Measurements from ENCODE around the gene BLOC1S6.
"Not testable (repeated sequence)": the region's sequence is repeated elsewhere in the genome, so short reads cannot be mapped to it uniquely, and the experiment has no call there.

BLOC1S6 gene

DNA sequence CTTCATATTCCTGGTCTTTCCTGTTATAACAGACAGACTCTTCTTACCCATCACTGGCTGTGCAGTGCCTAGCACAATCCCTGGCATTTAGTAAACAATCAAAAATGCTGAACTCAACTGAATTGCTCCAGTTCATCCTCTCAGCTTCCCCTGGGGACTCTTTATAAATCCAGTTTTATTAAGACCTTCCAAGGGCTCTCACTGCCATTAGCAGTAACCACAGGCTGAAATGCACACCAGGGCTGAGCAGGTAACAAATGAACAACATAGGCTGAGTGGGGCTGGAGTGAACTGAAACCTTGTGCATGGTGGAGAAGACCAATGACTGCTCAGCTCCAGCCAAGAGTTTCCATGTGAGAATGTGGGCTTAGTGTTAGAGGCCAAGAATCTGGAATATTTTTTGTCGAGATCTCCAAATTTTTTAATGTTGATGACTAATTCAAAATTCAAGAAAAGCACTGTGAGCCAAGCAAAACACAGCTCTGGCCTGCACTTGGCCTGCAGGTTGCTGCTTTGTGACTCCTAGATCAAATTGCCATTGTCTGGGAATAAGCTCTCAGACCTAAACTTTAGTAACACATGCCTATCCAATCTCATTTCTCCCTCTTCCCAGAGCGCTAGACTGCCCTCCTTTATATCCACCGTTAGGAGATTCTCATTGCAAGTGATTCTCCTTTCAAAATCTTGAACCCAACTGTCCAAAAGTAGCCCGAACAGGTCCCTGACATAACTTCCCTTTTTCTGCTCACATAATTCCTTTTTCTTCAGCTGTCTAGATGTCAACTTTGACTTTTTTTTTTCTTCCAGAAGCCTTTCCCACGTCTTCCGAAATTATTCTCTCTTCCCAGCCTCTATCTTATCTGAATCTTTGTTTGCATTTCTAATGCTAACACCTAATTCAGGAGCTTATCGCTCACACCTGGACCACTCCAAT, 55.1 kb downstream of the BLOC1S6 start:
- DNase-seq: no peak

DNA sequence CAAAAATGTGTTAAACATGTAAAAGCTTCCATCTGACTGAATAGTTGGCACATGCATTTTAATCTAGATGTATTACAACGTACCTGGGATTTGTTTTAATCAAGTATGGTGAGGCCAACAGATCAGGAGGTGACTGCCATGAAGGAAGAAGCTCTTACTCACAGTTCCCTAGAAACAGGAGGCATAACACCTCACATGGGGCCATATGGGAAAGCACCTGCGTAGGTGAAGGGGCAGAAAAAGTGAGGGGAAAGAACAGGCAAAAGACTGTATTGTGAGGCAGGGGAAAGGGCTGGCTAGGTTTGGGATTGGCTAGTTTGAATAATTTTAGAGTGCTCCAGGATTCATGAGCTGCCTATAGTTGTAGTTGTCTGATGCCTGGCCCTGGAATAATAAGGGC, 57.3 kb downstream of the BLOC1S6 start:
- no peak for DNase-seq

- DNase-seq: no peak
Observed at GRCh38 chr15:45645026-45645980, 58.1 kb downstream of the BLOC1S6 start.

- no peak for DNase-seq
Observed at GRCh38 chr15:45646220-45646619, 59.0 kb downstream of the BLOC1S6 start.

DNA sequence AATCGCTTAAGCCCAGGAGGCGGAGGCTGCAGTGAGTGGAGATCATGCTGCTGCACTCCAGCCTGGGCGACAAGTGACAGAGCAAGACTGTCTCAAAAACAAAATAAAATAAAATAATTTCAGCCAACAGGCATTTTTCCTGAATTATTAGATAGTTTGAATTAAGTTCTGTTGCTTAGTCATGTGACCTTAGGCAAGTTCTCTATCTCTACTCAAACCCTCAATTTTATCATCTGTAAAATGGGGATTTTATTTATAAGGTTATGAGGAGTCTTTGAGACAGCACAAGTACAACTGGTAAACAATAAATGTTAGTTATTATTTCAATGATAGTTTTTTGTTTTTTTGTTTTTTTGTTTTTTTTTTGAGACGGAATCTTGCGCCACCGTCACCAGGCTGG, 60.6 kb downstream of the BLOC1S6 start:
- no peak for DNase-seq

GRCh38 chr15:45648521-45649200, 61.5 kb downstream of the BLOC1S6 start:
- no peak for DNase-seq

DNA sequence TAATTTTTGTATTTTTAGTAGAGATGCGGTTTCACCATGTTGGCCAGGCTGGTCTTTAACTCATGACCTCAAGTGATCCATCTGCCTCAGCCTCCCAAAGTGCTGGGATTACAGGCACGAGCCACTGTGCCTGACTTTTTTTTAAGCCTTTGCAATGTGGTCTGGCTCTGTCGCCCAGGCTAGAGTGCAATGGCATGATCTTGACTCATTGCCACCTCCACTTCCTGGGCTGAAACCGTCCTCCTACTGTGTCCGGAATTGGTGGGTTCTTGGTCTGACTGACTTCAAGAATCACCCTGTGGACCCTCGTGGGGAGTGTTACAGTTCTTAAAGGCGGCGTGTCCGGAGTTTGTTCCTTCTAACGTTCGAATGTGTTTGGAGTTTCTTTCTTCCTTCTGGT, 62.8 kb downstream of the BLOC1S6 start:
- DNase-seq: not testable (repeated sequence)

GRCh38 chr15:45650889-45651525, 63.8 kb downstream of the BLOC1S6 start:
- DNase-seq: no peak

DNA sequence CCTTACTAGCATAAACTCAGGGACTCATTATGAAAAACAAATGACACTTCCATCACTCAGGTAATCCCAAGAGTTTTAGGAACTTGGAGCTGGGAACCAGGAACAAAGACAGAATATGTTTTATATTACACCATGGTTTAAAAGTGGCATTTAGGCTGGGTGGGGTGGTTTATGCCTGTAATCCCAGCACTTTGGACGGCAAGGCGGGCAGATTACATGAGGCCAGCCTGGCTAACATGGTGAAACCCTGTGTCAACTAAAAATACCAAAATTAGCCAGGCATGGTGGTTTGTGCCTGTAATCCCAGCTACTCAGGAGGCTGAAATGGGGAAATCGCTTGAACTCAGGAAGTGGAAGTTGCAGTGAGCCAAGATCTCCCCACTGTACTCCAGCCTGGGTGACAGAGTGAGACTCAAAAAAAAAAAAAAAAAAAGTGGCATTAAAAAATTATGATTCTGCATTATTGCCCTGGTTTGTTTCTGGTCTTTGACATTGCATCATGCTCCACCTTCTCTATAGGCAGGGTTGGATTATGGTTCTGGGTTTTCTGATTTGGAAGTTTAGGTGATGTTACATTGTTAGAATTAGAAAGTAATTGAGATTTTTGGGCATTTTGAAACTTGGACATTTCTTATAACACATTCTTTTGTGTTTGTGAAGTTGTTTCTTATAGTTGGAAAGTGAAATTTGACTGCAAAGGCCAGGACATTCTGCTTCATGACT, 66.7 kb downstream of the BLOC1S6 start:
- DNase-seq: no peak

DNA sequence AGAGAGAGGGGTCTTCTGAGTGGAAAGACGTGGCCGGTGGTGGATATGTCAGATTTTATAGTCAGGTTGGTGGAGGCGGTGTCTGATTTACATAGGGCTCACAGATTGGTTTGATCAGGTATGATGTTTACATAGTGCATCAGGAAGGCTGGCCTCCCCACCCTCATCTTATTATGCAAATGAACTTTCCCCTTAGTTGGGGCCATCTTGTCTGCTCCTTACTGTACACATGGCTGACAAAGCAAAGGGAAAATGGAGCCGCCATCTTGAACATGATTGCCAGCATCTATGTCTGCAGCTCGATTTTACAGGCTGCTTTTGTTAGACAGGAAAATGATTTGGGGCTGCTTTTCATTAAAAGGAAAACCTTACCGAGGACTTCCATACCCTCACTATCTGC, 67.6 kb downstream of the BLOC1S6 start:
- DNase-seq: no peak

- no peak for DNase-seq
Observed at GRCh38 chr15:45657254-45657653, 70.1 kb downstream of the BLOC1S6 start.

DNA sequence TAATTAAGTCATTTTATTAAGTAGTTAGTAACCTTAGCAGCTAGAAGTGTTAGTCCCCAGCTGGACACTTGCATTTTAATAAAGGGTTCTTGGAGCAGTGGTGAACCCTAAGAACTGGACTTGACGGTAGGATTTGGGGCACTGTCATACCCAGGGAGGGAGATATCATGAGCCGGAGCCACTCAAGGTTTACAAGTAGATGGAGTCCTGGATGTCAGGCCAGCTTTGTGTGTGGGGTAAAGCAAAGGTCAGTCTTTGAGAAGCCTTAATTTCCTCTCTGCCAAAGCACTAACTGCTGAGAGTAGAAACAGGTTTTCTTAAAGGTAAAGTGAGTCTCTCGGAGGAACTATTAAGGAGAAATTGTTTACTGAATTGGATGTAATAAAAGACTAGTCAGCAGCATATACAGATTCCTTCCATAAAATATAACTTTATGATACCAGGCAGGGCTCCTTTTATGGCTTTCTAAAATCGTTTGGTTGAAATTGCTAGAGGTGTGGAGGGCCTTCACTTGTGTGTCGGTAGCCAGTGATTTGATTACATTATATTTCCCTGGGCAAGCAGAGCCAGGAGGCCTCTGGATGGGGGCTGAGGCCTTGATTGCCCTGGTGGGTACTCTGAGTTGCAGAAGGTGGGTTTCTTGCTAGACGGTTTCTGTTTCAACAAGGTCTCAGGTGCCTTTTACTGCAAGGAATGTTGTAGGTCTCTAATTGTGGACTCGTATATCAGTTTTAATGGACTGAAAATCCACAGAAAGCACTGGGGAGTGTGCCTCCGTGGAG, 70.8 kb downstream of the BLOC1S6 start:
- DNase-seq: no peak
